ENCODE measurements around the gene ZEB2.

DNA sequence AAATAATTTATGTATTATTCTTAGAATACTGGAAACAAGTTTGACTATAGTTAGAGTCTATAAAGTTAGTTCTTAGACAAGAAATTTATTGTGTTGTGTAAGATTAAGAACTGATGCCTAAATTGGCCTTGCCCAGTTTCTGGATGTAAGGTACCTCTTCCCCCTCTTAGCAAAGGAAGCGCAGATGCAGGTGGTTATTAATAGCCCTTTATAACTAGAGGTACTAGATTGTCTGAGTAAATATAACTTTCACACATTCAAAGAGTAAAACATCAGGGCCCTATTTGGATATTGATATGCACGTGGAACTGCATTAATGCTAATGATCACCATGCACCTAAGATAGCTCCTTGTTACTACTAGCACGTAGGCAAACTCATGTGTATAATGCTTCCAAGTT lies 100.7 kb downstream of the ZEB2 start:
- no peak for TF ChIP-seq EZH2 (IDR thresholded peaks at IDR 0.05; ENCODE audit: borderline replicate concordance, low read depth, low read length, severe bottlenecking)
- TF ChIP-seq, protein P1, sequence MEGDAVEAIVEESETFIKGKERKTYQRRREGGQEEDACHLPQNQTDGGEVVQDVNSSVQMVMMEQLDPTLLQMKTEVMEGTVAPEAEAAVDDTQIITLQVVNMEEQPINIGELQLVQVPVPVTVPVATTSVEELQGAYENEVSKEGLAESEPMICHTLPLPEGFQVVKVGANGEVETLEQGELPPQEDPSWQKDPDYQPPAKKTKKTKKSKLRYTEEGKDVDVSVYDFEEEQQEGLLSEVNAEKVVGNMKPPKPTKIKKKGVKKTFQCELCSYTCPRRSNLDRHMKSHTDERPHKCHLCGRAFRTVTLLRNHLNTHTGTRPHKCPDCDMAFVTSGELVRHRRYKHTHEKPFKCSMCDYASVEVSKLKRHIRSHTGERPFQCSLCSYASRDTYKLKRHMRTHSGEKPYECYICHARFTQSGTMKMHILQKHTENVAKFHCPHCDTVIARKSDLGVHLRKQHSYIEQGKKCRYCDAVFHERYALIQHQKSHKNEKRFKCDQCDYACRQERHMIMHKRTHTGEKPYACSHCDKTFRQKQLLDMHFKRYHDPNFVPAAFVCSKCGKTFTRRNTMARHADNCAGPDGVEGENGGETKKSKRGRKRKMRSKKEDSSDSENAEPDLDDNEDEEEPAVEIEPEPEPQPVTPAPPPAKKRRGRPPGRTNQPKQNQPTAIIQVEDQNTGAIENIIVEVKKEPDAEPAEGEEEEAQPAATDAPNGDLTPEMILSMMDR (IDR thresholded peaks at IDR 0.05; ENCODE audit: borderline replicate concordance, extremely low read depth, low read length, poor library complexity, severe bottlenecking) = no peak
